Right atrium auricular region (tissue), 2 donors: ENCODE results near the gene SLC12A8. TPM values are rescaled to one million over a fixed set of nuclear protein-coding genes. Genes with fewer than 3 reads are reported as not detected.
A peak's percentile ranks its signal among the peaks of the same experiment; 100 is the strongest.

ENCODE experiments used
- DNase-seq: peaks from one replicate; pipeline ENCODE4 v3.0.0-alpha.2; 2019; ENCODE audit warnings: low spot score
- H3K27ac ChIP-seq, 2 donors: fragments of 200-600 bp; sonication (generic); 1 replicate in 1 of 2; 2 replicates in 1 of 2; pipeline ENCODE4 v1.5.1; 2016 to 2019
- H3K27me3 ChIP-seq, 2 donors: fragments of 200-600 bp; sonication (generic); one replicate each; pipeline versions ENCODE4 v1.5.1 to v1.6.0; 2017 to 2019
- H3K36me3 ChIP-seq: fragments of 200-600 bp; sonication (generic); one replicate; pipeline ENCODE4 v1.5.1; 2016
- H3K4me1 ChIP-seq, 2 donors: fragments of 200-600 bp; sonication (generic); one replicate each; pipeline versions ENCODE4 v1.5.1 to v1.6.0; 2017 to 2019
- H3K4me3 ChIP-seq, 2 donors: fragments of 200-600 bp; sonication (generic); 1 replicate in 1 of 2; 2 replicates in 1 of 2; pipeline ENCODE4 v1.5.1; 2017 to 2019; ENCODE audit warnings: mild to moderate bottlenecking in 1 of 2, moderate library complexity in 1 of 2
- H3K9me3 ChIP-seq, 2 donors: fragments of 200-600 bp; sonication (generic); one replicate each; pipeline ENCODE4 v1.5.1; 2019
- CTCF ChIP-seq, 2 donors: fragments of 200-600 bp; sonication (generic); IDR thresholded peaks; one replicate each; pipeline ENCODE4 v1.5.1; 2019; ENCODE audit warnings: antibody characterized with exemption in 2 of 2
- total RNA-seq, 2 donors: library from RNA; depleted of rRNA; stranded (reverse); fragments of >200 nt; gene quantifications; one replicate each; pipeline ENCODE4 v1.1.0, GENCODE V29; 2016

The SLC12A8 gene
- total RNA-seq, 2 donors from 2014 or later: 1.1 to 1.9 TPM

DNA sequence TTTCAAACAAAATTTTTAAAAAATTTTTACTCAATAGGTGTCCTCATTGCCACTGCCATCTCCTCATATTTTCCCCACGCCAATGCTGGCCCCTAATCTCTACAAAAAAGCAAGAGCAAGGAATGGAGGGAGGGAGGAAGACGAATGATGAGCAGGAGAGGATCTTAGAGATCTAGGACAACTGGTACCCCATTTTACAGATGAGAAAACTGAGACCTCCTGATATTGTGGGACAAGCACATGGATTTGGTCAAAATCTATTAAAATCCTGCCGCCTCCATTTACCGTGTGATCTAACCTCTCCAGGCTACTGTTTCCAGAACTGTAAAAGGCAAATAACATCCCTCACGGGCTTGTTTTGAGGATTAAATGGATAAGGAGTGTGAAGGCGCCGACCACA is 161.3 kb downstream of the SLC12A8 start:
- no peak for DNase-seq
- no peak for TF ChIP-seq CTCF (IDR thresholded peaks at IDR 0.05)
- H3K4me3 ChIP-seq: peak overlapping the region in 1 of 2 donors; percentile 87
- H3K9me3 ChIP-seq: no peaks in the 10 kb centered on the region
- H3K27me3 ChIP-seq: no peaks in the 10 kb centered on the region
- peak overlapping the region; percentile 93 to 95 for H3K27ac ChIP-seq
- H3K4me1 ChIP-seq: peaks cover 0 to 82% of the 10 kb centered on the region in 2 donors
- H3K36me3 ChIP-seq: peaks cover 9% of the 10 kb centered on the region

DNA sequence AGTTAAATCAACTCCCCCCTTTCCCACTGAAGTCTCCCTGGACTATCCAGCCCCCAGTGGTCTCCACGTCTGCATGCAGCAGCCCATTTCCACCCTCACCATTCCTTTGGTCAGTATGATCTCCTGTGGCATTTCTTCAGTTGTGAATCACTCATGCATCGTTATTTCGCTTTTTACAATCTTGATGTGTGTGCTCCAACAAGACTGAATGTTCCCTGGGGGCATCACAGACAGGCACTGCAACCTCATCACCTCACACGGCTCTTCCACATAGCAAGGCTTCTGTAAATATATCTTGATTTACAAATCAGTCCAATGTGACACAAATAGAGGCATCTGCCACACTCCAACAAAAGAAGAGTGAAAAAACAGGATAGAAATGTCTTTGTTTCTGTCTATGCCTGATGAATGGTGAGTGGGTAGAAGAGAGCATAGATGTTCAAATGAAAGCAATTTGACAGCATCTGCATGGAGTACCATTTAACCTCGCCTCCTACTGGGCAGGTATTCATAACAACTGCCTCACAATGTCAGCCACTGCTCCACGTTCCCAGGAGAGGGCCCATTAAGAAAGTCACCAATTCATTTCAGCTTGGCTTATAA is 162.0 kb downstream of the SLC12A8 start:
- peaks cover 0 to 86% of the 10 kb centered on the region in 2 donors for H3K4me1 ChIP-seq
- H3K36me3 ChIP-seq: peaks cover 9% of the 10 kb centered on the region
- H3K9me3 ChIP-seq: no peaks in the 10 kb centered on the region
- no peaks in the 10 kb centered on the region for H3K27me3 ChIP-seq
- peak overlapping the region in 1 of 2 donors; percentile 95 for H3K27ac ChIP-seq
- TF ChIP-seq CTCF (IDR thresholded peaks at IDR 0.05): no peak
- no peak overlapping the region for H3K4me3 ChIP-seq
- no peak for DNase-seq

GRCh38 chr3:125048282-125048681 is 164.3 kb downstream of the SLC12A8 start:
- no peak overlapping the region for H3K4me3 ChIP-seq
- peaks cover 9% of the 10 kb centered on the region for H3K36me3 ChIP-seq
- no peaks in the 10 kb centered on the region for H3K9me3 ChIP-seq
- TF ChIP-seq CTCF (IDR thresholded peaks at IDR 0.05): no peak
- no peaks in the 10 kb centered on the region for H3K27me3 ChIP-seq
- H3K27ac ChIP-seq: peak overlapping the region; percentile 40 to 45
- no peak for DNase-seq
- H3K4me1 ChIP-seq: peaks cover 0 to 99% of the 10 kb centered on the region in 2 donors

DNA sequence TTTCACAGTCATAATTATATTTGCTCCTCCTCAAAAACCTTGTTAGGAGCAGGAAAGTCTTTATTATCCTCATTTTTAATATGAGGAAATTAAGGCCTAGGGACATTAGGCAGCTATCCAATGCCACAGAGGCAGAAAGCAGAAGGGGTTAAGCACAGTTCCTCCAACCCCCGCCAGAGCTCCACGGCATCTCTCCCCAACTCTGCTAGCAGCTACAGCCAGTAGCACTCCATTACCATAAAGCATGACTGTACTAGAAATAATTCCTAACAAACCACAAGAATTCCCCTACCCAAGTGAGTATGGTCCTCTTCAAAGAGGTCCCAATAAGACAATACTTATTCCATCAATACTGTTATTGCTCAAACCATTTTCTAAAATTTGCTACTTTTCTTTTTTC is 166.6 kb downstream of the SLC12A8 start:
- H3K4me1 ChIP-seq: peaks cover 0 to 99% of the 10 kb centered on the region in 2 donors
- no peak for TF ChIP-seq CTCF (IDR thresholded peaks at IDR 0.05)
- H3K4me3 ChIP-seq: no peak overlapping the region
- DNase-seq: no peak
- H3K9me3 ChIP-seq: no peaks in the 10 kb centered on the region
- no peaks in the 10 kb centered on the region for H3K27me3 ChIP-seq
- peak overlapping the region in 1 of 2 donors; percentile 92 for H3K27ac ChIP-seq
- H3K36me3 ChIP-seq: peaks cover 9% of the 10 kb centered on the region

DNA sequence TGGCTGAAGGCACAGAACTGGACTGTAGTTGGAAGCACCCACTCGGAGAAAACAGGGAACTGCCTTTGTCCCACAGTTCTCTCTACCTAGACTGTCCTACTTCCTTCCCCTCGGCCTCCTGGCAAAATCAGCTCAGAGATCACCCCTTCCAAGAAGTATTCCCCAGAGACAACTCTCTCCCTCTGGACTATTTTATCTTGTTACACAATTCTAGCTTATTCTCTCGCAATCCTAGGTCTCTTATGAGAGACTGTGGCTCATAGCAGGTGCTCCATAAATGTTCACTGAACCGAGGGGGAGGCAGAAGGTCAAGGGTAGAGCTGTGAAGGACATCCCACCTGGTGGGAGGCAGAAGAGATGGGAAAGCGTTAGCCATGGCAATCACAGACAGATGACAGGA is 167.4 kb downstream of the SLC12A8 start:
- H3K4me1 ChIP-seq: peaks cover 0 to 99% of the 10 kb centered on the region in 2 donors
- peak overlapping the region; percentile 74 to 92 for H3K27ac ChIP-seq
- TF ChIP-seq CTCF (IDR thresholded peaks at IDR 0.05): no peak
- no peaks in the 10 kb centered on the region for H3K9me3 ChIP-seq
- H3K36me3 ChIP-seq: peaks cover 9% of the 10 kb centered on the region
- H3K27me3 ChIP-seq: no peaks in the 10 kb centered on the region
- no peak for DNase-seq
- no peak overlapping the region for H3K4me3 ChIP-seq
